Measurements from ENCODE around the gene AIG1. TPM values are rescaled to one million over a fixed set of nuclear protein-coding genes. Genes with fewer than 3 reads are reported as not detected.

AIG1 gene
- polyA plus RNA-seq, 5 donors = 33.9 to 44.8 (median 38.2) TPM

GRCh38 chr6:143361536-143362191 is 301.0 kb downstream of the AIG1 start:
- DNase-seq = no peak

- DNase-seq = no peak
These were observed 301.5 kb downstream of the AIG1 start for GRCh38 chr6:143362192-143362558.

GRCh38 chr6:143363299-143363698 is 302.6 kb downstream of the AIG1 start:
- no peak for DNase-seq

- no peak for DNase-seq
These were observed 307.7 kb downstream of the AIG1 start for GRCh38 chr6:143368426-143368825.

DNA sequence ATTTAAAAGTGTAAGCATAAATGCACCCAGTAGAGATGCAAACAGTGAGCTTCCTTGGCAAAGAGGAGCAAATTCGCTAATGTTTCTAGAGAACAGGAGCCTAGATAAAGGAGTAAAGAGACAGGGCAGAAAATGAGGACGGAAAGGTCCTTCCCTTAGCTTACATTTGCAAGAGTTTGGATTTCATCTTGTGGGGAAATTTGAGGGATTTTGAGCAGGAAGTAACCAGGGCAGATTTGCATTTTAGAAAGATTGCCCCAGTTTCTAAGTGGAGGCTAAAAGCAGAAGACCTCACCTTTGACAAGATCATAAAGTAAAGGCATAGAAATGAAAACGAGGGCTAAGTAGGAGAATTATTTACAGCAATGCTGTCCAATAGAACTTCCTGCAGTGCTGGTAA is 309.3 kb downstream of the AIG1 start:
- DNase-seq = no peak

GRCh38 chr6:143370812-143371370 is 310.2 kb downstream of the AIG1 start:
- DNase-seq = no peak

GRCh38 chr6:143372199-143372882 is 311.7 kb downstream of the AIG1 start:
- DNase-seq = no peak

- DNase-seq = no peak
These were observed 313.3 kb downstream of the AIG1 start for GRCh38 chr6:143374014-143374413.

DNA sequence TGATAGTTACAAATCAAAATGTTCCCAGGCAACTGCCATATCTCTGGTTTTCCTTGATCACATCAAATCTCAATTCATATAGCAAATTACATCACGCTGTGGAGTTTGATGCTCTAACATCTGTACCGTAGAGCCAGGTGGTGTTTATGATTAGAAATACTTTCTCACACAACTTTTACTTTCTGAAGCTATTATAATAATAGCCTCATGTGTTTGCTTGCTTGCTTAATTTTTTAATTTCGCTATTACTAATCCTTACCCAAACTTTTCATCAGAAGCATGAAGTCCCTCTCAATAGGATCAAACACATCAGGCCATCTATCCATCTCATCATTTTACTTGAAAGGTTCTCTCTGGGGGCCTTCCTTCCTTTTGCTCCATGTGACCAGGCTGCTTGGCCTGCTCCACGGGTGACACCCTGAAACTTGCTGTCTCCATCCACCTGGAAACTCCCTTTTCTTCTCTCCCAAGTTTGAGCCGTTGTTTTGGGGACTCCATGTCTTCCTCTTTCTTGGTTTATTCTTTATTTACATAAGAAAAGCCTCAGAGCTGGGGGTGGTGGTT is 314.4 kb downstream of the AIG1 start:
- no peak for DNase-seq

GRCh38 chr6:143376375-143376774 is 315.7 kb downstream of the AIG1 start:
- DNase-seq = no peak

GRCh38 chr6:143376861-143377260 is 316.2 kb downstream of the AIG1 start:
- DNase-seq = no peak

DNA sequence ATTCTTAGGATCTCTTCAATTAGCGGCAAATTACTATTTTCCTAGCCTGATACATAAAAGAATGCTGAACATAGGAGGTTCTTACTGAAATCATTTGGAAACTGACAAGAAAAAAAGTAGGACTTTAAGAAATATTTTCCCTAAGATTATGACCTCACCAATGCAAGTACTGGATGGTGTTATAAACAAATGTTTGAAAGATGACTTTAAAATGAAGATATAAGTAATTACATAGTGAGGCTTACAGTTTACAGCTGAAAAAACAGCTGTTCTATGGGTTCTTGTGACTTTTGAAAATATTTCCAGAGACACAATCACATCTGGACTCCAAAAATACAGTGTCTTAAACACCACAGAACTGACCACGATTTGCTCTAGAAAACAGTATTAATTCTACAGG is 324.9 kb downstream of the AIG1 start:
- peak; percentile 52 to 63 for DNase-seq

DNA sequence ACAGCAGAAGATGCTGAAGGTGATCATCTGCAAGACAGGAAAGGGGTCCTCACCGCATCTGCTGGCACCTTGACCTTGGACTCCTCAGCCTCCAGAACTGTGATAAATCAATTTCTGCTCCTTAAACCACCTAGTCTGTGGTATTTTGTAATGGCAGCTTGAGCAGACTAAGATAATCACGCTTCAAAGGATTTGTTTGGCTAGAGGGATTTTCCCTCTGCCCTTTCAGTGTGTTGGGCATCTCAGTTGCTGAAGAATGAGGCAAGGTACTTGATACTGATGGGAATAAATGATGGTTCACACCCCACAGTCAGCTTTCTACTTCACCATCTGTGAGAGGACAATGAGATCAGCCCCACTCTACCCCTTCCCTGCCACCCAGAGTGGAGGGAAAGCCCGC is 329.6 kb downstream of the AIG1 start:
- DNase-seq = no peak

Other genes starting within 250 kb of the AIG1 start
- gene HIVEP2, start 115.7 kb upstream of the AIG1 start, polyA plus RNA-seq (ENCODE audit: insufficient read depth in 1 of 5, insufficient read length in 5 of 5, low replicate concordance in 1 of 5) = 10 to 100 TPM in 4 of 5 donors, 1 to 10 TPM in 1; 8.4 to 14.1 (median 12.1) TPM